ENCODE measurements around the gene LONP2.

DNA sequence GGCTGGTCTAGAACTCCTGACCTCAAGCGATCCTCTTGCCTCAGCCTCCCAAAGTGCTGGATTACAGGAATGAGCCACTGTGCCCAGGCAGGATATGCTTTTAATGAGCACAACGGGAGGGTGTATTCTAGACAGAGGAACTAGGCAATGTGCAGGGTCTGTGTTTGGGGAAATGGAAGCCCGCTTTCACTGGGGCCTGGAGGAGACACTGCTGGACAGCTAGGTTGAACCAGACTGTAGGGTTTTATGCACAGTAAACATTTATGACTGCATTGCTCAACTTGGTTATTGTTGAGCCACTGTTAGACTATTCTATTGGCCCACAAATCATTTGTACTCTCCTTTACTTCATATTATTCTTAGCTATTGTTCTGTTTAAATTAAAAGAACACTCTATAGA lies 151.3 kb downstream of the LONP2 start:
- TF ChIP-seq USF2 (IDR thresholded peaks at IDR 0.05) = no peak
- TF ChIP-seq CTCF (IDR thresholded peaks at IDR 0.05) = no peak
- no peak for TF ChIP-seq CHD4 (IDR thresholded peaks at IDR 0.05; ENCODE audit: borderline replicate concordance)
- TF ChIP-seq POLR2A (IDR thresholded peaks at IDR 0.05; ENCODE audit: low read length) = no peak
